ENCODE results near the gene FCN1.
"Not testable (repeated sequence)": the region's sequence is repeated elsewhere in the genome, so short reads cannot be mapped to it uniquely, and the experiment has no call there.

FCN1 gene

GRCh38 chr9:134917431-134918373, at the start of gene FCN1:
FCN1 (minus strand) TSS chr9:134917912; CDS start chr9:134917871, 41 bp downstream.
- DNase-seq (ENCODE audit: low spot score): peak; percentile 34

GRCh38 chr9:134966697-134967546, 49.2 kb upstream of the FCN1 start:
- DNase-seq (ENCODE audit: low spot score): no peak

DNA sequence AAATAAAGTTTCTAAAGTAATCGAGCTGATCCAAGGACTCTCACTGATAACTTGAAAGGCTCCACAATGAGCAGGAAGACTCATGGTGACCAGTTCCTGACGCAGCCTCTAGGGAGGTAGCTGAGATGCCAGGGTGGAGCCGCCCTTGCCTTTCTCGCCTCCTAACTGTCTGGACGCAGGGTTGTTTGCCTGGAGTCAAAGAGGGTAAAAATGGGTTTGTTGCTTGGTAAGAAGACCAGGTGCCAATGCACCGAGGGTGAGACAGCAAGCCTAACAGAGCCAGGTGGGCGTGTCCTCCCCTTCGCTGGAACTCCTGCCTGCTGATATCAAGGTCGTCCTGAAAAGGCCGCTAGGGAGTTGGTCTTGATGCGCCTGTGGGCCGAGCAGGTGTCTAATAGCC, 48.6 kb upstream of the FCN1 start:
- DNase-seq (ENCODE audit: low spot score): no peak

DNA sequence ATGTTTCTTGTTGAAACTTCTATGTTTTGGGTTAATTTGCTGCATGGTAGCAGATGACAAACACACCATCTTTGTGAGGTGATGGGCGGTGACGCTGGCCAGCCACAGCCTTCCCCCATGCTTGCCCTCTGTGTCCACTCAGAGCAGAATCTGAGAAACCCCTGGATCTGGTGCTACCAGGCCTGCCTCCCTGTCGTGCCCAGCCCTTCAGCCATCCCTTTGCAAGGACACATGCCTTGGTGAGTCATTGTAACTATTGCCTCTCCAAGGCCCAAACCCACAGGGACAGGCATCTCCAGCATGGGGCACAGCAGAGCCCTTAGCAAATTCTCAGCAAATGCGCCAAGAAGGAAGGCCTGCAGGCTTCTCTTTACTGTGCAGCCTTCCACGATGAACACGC, 48.1 kb upstream of the FCN1 start:
- DNase-seq (ENCODE audit: low spot score): no peak

GRCh38 chr9:134965411-134965810, 47.7 kb upstream of the FCN1 start:
- DNase-seq (ENCODE audit: low spot score): no peak

- no peak for DNase-seq (ENCODE audit: low spot score)
Measured at GRCh38 chr9:134964271-134965055, 46.8 kb upstream of the FCN1 start.

DNA sequence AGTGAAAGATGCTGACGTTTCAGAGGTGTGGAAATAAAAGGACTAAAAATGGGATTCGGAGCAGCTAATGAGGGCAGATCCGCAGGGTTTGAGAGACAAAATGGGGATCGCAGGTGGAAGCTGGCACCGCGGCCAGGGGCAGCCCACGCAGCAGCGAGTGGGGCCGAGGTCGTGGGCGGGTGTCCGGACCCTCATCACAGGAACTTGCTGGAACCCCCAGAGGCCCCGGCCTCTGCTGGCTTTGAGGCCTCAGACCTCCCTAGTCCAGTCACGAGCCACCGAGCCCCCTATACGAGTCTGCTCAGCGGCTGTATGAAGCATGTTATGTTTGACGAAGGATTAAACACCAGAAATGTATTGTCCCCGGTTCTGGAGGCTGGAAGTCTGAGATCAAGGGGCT, 45.8 kb upstream of the FCN1 start:
- no peak for DNase-seq (ENCODE audit: low spot score)

DNA sequence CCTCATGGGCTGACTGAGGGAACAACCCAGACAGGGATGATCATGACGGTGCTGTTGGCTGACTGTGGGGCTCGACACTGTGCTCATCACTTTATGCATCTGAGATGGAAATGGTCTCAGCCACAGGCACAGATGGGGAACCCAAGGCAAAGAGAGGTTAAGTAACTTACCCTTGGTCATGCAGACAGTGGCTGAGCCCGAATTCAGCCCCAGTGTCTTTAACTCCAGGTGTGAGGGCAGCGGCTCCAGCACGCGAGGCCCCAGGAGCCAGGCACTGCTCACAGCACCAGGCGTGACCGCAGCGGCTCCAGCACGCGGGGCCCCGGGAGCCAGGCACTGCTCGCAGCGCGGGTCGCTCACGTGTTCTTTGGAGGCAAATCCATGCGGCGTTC, 45.3 kb upstream of the FCN1 start:
- no peak for DNase-seq (ENCODE audit: low spot score)

GRCh38 chr9:134962065-134962972, 44.6 kb upstream of the FCN1 start:
- no peak for DNase-seq (ENCODE audit: low spot score)

DNA sequence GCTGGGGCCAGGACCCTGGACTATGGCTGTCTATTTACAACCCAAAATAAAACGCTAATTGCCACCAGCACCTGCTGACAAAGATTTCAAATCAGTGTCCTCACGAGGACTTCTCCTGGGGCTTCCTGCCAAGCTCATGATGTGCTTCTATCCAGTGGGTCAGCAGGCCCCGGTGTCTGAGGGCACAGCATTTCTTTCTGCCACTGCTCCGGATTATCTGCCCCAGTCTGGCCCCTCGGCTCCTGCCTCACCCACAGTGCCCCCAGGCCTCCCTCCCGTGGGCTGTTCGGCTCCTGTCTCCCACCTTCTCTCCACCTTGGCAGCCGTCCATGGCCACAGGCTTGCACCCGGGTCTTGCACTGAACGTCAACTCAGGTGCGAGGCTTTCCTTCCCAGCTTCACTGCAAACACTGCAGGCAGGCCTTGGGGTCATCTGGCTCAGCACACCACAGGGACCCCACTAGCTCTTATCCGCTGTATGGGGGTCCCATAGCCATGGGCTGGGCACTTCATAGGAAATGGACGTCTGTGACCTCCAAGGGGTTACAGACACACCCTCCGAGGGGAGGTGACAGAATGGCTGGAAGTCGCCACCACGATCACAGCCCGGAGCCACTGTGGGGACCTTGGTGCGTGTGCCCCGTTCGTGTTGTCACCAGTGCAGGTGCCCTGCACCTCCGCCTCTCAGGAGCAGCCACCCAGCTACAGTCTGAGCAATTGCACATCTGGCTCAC, 43.8 kb upstream of the FCN1 start:
- DNase-seq (ENCODE audit: low spot score): no peak

DNA sequence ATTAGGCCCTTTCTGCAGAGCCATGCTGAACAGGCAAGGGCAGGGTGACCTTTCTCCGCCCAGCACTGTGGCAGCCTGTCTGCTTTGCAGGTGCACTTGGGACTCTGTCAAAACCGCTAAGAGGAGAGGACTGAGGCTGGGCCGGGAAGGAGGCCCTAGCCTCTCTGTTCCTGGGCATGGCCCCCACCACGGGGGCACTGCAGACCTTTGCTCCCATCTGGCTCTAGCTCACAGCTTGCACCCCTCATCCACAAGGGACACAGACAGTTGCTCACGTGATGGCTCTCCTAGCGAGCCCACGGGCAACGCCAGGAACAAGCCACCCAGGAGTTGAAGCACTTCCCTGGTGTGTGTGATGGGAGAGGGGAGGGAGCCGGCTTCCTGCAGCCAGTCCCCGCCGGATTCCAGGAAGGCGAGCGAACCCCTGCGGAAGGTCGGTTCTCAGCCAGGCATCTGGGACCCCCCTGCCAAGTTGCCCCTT, 43.0 kb upstream of the FCN1 start:
- no peak for DNase-seq (ENCODE audit: low spot score)

DNA sequence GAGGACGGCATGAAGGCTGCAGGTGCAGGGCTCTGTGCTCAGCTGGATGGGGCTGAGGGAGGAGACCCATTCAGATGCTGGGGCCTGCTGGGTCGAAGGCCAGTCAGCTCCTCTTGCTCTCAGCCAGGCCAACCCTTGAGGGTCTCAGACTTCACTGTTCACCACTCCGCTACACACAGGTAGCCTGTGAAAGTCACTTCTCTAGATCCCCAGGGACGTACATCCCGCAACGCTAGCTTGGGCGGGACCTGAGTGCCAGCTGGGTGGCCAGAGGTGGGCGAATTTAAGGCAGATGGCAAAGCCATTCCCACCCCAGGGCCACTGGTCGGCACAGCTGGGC, 42.2 kb upstream of the FCN1 start:
- DNase-seq (ENCODE audit: low spot score): no peak

DNA sequence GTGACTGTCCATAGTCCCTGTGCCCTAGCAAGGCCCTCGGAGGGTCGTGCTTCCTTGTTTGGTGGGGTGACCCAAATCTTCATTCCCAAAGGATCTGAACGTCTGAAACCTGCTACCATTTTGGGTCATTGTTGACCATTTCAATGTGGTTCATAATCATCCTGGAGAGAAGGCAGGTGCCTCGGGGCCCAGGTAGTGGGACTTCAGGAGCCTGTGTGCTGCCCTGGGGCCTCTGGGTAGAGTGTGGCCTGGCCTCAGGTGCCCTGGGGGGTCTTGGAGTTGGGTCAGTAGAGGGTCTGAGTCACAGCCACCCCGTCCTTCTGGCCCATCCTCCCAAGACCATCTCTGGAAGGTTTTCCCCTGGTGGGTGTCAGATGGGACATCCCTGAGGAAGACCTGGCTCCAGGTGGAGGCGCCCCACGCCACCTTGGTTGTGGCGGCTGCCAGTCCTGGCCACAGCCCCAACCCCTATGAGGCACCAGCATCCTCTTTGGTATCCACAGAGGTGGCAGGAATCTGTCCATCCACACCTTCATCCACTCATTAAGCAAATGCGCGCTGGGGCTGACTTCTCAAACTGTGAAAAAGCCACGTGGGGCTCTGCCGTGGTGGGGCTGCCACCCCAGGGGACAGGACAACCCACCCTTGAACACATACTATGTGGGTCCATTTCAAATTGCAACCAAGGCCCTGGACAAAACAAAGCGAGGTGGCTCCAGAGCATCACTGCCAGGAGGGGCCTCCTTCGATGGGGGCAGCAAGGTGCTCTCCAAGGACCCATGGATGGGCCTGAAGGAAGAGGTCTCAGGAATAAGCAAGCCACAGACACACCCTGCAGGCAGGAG, 41.6 kb upstream of the FCN1 start:
- no peak for DNase-seq (ENCODE audit: low spot score)

DNA sequence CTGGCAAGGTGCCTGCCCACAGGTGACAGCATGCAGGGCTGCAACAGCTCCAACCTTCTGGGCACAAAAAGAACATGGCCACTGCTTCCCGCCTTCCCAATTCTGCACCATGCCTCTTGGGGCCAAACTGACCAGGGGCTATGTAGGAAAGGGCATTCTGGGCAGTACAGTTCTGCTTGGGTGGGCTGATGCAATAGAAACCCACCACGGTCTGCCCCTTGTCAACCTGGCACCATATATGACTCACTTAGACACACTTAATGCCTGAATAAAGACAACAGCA, 40.2 kb upstream of the FCN1 start:
- no peak for DNase-seq (ENCODE audit: low spot score)

GRCh38 chr9:134957165-134957944, 39.6 kb upstream of the FCN1 start:
- no peak for DNase-seq (ENCODE audit: low spot score)

DNA sequence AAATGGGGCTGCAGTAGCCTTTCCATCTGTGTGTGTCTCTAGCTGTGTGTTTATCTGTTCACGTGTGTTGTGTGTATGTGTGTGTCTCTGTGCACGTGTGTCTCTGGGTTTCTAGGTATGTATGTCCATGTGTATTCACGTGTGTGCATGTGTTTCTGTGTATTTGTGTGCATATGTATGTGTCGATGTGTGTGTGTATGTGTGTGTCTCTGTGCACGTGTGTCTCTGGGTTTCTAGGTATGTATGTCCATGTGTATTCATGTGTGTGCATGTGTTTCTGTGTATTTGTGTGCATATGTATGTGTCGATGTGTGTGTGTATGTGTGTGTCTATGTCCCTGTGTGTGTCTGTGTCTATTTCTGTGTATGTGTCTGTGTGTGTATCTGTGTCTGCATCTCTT, 38.7 kb upstream of the FCN1 start:
- DNase-seq (ENCODE audit: low spot score): not testable (repeated sequence)

DNA sequence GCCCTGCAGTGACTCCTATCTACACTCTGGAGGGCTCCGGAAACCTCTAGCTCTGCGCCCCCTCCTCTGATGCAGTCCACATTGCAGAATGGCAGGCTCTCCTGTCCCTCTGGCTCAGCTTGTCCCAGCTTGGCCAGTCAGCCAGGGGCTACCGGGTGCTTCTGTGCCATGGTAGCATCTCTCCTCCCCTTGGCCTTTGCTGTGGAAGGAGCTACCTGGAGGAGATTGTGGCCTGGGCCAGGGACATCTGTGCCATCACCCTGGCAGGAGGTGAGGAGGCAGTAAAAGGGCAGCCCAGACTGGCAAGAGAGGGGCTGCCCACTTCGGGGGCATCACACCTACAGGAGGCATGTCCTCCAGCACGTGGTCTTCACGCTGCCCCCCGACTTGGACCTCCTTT, 38.1 kb upstream of the FCN1 start:
- no peak for DNase-seq (ENCODE audit: low spot score)

DNA sequence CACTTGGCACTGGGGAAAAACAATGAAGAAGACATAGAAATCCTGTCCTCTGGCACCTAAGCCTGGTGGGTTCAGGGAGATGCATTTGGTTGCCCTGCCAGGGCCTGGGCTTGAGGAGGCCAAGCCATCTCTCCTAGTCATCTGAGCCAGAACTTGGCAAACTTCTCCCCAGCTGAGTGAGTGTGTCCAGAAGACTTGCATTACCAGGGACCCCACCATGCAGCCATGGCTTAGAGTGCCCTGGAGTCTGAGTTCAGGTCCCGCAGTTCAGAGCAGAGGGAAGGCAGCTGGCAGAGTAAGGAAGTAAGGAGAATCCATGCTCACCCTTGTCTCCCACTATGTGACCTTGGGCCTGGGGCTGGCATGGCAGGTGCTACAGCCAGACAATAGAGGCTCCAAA, 37.4 kb upstream of the FCN1 start:
- no peak for DNase-seq (ENCODE audit: low spot score)

GRCh38 chr9:134951994-134952393, 34.3 kb upstream of the FCN1 start:
- no peak for DNase-seq (ENCODE audit: low spot score)
